ENCODE measurements around the gene PLCXD3.

DNA sequence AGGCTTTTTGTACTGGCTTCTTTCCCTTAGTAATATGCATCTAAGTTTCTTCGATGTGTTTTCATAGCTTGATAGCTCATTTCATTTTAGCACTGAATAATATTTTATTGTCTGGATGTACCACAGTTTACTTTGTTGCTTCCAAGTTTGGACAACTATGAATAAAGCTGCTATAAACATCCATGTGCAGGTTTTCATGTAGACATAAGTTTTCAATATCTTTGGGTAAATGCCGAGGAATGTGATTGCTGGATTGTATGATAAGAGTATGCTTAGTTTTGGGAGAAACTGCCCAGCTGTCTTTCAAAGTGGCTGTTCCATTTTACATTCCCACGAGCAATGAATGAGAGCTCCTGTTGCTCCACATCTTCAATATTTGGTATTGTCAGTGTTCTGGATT lies 84.7 kb downstream of the PLCXD3 start:
- TF ChIP-seq, protein P1, sequence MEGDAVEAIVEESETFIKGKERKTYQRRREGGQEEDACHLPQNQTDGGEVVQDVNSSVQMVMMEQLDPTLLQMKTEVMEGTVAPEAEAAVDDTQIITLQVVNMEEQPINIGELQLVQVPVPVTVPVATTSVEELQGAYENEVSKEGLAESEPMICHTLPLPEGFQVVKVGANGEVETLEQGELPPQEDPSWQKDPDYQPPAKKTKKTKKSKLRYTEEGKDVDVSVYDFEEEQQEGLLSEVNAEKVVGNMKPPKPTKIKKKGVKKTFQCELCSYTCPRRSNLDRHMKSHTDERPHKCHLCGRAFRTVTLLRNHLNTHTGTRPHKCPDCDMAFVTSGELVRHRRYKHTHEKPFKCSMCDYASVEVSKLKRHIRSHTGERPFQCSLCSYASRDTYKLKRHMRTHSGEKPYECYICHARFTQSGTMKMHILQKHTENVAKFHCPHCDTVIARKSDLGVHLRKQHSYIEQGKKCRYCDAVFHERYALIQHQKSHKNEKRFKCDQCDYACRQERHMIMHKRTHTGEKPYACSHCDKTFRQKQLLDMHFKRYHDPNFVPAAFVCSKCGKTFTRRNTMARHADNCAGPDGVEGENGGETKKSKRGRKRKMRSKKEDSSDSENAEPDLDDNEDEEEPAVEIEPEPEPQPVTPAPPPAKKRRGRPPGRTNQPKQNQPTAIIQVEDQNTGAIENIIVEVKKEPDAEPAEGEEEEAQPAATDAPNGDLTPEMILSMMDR (conservative IDR thresholded peaks at IDR 0.05; ENCODE audit: low read length), result no peak
- TF ChIP-seq EZH2phosphoT487 (IDR thresholded peaks at IDR 0.05; ENCODE audit: borderline replicate concordance), result no peak
